ENCODE results near the gene RPS6KA4. TPM values are rescaled to one million over a fixed set of nuclear protein-coding genes. Genes with fewer than 3 reads are reported as not detected.
"Not testable (repeated sequence)": the region's sequence is repeated elsewhere in the genome, so short reads cannot be mapped to it uniquely, and the experiment has no call there.

The RPS6KA4 gene
- total and polyA plus RNA-seq, 4 experiments from 2014 or later: 6.7 to 38.7 (median 23.2) TPM

DNA sequence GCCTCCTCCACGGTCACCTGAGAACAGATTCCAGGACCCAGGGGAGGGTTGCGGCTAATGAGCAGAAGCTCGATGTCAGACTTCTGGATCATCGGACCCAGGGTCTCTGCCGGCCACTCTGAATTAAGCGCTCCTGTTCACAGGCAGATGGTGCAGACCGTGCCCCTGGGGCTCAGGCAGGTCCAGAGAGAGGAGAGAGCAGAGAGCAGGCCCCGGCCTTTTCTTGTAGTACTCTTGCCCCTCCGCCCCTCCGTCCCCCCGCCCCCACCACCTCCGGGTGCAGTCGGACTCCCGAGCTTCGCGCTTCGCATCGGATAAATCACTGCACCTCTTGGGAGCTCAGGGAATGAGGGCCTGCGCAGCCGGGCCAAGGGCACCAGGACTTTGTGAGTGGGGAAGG lies 50.3 kb downstream of the RPS6KA4 start:
- Histone ChIP-seq H3K9me3 (ENCODE audit: control insufficient read depth in 1 of 2, low read length in 2 of 2) (no peaks in the 10 kb centered on the region), H3K27me3 (ENCODE audit: insufficient read depth, low read length) (no peaks in the 10 kb centered on the region), H3K27ac (ENCODE audit: low read depth, low read length) (no peak overlapping the region), H3K4me1 (ENCODE audit: insufficient read depth, low read length) (no peaks in the 10 kb centered on the region), H3K36me3 (ENCODE audit: insufficient read depth, low read length) (no peaks in the 10 kb centered on the region), H3K4me3 (ENCODE audit: low read length in 2 of 2) (no peak overlapping the region)
- H3K27ac Mint-ChIP-seq: no peak overlapping the region
- POLR2A ChIA-PET (ENCODE audit: partially characterized antibody): no interaction called here
- H3K36me3 Mint-ChIP-seq: no peaks in the 10 kb centered on the region
- peaks cover 6 to 9% of the 10 kb centered on the region in 2 donors for H3K27me3 Mint-ChIP-seq
- DNase-seq: no peak
- H3K9me3 Mint-ChIP-seq: no peaks in the 10 kb centered on the region
- intact Hi-C loops (cut with micrococcal nuclease): no loop called here
- no peaks in the 10 kb centered on the region for H3K4me1 Mint-ChIP-seq
- CTCF ChIA-PET (ENCODE audit: partially characterized antibody): no interaction called here
- no peak overlapping the region for H3K4me3 Mint-ChIP-seq

DNA sequence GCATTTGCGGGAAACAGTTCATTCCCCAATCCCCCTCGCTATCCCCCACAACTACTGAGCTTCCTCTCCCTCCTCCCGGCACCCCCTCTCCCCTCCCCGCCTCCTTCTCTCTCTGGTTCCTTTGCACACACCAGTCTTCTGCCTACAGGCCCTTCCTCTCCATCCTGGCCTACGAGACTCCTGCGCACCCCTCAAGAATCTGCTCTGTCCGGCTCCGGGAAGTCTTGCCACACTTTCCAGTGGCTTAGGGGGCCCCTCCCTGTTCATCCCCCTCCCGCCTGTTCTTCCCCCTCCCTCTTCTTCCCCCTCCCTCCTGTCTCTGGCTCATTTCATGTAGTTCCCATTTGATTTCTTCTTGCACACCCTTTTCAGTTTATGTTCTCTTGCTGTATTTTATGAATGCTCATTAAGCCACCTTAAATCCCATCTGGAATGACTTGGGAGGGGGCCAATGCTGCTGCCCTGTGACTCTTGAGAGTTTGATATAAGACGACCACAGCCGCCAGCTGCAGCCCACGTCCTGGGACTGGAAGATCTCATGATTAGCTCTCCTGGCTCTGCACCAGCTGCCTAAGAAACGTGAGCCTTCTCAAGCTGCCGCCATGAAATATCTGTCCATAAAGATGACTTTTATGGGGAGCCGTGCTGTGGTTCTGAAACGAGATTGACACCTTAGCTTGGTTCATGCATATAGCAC lies 50.9 kb downstream of the RPS6KA4 start:
- no peaks in the 10 kb centered on the region for H3K9me3 Mint-ChIP-seq

DNA sequence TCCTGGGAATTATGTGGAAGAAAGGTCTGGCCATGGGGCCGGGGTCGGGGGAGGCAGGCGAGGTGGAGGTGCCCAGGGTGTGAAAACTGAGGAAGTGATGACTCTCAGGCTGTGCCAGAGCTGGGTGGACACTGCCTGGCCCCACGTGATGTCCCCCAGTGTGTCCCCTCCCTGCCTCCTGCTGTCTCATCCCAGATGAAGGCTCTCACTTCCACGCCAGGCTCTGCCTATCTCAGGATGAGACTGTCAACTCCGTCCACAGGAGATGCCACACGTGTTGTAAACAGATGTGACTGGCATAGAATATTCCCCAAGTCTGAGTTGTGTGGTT lies 51.4 kb downstream of the RPS6KA4 start:
- no peak overlapping the region for H3K4me3 Mint-ChIP-seq
- H3K36me3 Mint-ChIP-seq: no peaks in the 10 kb centered on the region
- intact Hi-C loops (cut with micrococcal nuclease): no loop called here
- H3K4me3 ChIP-seq (ENCODE audit: low read length in 2 of 2): no peak overlapping the region
- no peaks in the 10 kb centered on the region for H3K9me3 Mint-ChIP-seq
- no peak overlapping the region for H3K27ac ChIP-seq (ENCODE audit: low read depth, low read length)
- H3K4me1 ChIP-seq (ENCODE audit: insufficient read depth, low read length): no peaks in the 10 kb centered on the region
- POLR2A ChIA-PET (ENCODE audit: partially characterized antibody): no interaction called here
- CTCF ChIA-PET (ENCODE audit: partially characterized antibody): interaction anchor here (0.6 to 1.7 kb wide), 2 partner anchors 39 to 82 kb away, joined by 3 to 6 read pairs; no protein-coding TSS in a partner anchor
- H3K9me3 ChIP-seq (ENCODE audit: control insufficient read depth in 1 of 2, low read length in 2 of 2): no peaks in the 10 kb centered on the region
- no peaks in the 10 kb centered on the region for H3K27me3 ChIP-seq (ENCODE audit: insufficient read depth, low read length)
- no peak overlapping the region for H3K27ac Mint-ChIP-seq
- no peaks in the 10 kb centered on the region for H3K36me3 ChIP-seq (ENCODE audit: insufficient read depth, low read length)
- no peaks in the 10 kb centered on the region for H3K4me1 Mint-ChIP-seq
- DNase-seq: no peak
- H3K27me3 Mint-ChIP-seq: peaks cover 4 to 6% of the 10 kb centered on the region in 2 donors

More for the DNA sequence above, 50.9 kb downstream of the RPS6KA4 start:
- no peaks in the 10 kb centered on the region for H3K36me3 ChIP-seq (ENCODE audit: insufficient read depth, low read length)
- ChIA-PET CTCF (ENCODE audit: partially characterized antibody) (interaction anchor here (0.6 to 1.7 kb wide), 2 partner anchors 39 to 83 kb away, joined by 3 to 6 read pairs; no protein-coding TSS in a partner anchor), POLR2A (ENCODE audit: partially characterized antibody) (no interaction called here)
- no peak overlapping the region for H3K27ac ChIP-seq (ENCODE audit: low read depth, low read length)
- Mint-ChIP-seq H3K4me3 (no peak overlapping the region), H3K4me1 (no peaks in the 10 kb centered on the region), H3K27ac (no peak overlapping the region), H3K36me3 (no peaks in the 10 kb centered on the region), H3K27me3 (peaks cover 4 to 6% of the 10 kb centered on the region in 2 donors)
- no peaks in the 10 kb centered on the region for H3K27me3 ChIP-seq (ENCODE audit: insufficient read depth, low read length)
- intact Hi-C loops (cut with micrococcal nuclease): no loop called here
- no peaks in the 10 kb centered on the region for H3K4me1 ChIP-seq (ENCODE audit: insufficient read depth, low read length)
- DNase-seq: no peak
- H3K4me3 ChIP-seq (ENCODE audit: low read length in 2 of 2): no peak overlapping the region
- H3K9me3 ChIP-seq (ENCODE audit: control insufficient read depth in 1 of 2, low read length in 2 of 2): no peaks in the 10 kb centered on the region

DNA sequence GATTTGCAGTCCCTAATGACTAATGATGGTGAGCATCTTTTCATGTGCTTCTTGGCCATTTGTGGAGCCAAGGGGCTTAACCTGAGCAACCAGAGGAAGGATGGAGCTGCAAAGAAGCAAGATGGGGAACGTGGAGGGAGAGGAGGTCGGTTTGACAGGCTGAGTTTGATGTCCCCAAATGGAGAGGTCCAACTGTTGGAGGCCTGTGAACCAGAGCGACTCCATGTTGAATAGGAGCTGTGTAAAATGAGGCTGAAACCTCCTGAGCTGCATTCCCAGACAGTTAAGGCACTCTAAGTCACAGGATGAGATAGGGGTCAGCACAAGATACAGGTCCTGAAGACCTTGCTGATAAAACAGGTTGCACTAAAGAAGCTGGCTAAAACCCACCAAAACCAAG lies 54.5 kb downstream of the RPS6KA4 start:
- intact Hi-C loops (cut with micrococcal nuclease): no loop called here
- peak overlapping the region in 1 of 7 donors; percentile 67 for H3K27ac Mint-ChIP-seq
- no peak overlapping the region for H3K4me3 Mint-ChIP-seq
- Histone ChIP-seq H3K36me3 (ENCODE audit: insufficient read depth, low read length) (no peaks in the 10 kb centered on the region), H3K27me3 (ENCODE audit: insufficient read depth, low read length) (no peaks in the 10 kb centered on the region), H3K4me1 (ENCODE audit: insufficient read depth, low read length) (no peaks in the 10 kb centered on the region), H3K9me3 (ENCODE audit: control insufficient read depth in 1 of 2, low read length in 2 of 2) (no peaks in the 10 kb centered on the region), H3K4me3 (ENCODE audit: low read length in 2 of 2) (no peak overlapping the region), H3K27ac (ENCODE audit: low read depth, low read length) (no peak overlapping the region)
- POLR2A ChIA-PET (ENCODE audit: partially characterized antibody): no interaction called here
- H3K9me3 Mint-ChIP-seq: peaks cover 0 to 4% (median 0%) of the 10 kb centered on the region in 8 donors
- H3K27me3 Mint-ChIP-seq: peaks cover 2 to 4% of the 10 kb centered on the region in 2 donors
- no peaks in the 10 kb centered on the region for H3K36me3 Mint-ChIP-seq
- H3K4me1 Mint-ChIP-seq: peaks cover 0 to 1% (median 0%) of the 10 kb centered on the region in 4 donors
- CTCF ChIA-PET (ENCODE audit: partially characterized antibody): no interaction called here
- DNase-seq: no peak

DNA sequence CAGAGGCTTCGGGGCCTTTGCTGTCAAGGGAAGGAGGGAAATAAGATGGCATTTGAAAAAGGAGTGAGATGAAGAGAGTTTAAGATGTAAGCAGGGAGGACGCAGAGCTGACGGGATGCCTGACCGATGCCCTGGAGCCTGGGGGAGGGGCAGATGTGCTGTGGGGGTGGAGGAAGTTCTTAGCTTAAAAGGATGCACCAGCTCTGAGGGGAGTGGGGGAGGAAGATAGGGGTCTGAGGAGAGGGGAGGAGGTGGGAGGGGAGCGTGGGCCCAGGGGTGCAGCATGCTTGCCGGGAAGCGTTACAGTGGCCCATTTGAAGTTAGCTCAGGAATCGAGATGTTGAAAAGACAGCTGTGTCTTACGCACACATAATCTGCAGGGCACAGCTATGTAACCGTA lies 56.3 kb downstream of the RPS6KA4 start:
- Mint-ChIP-seq H3K27ac (no peak overlapping the region), H3K27me3 (peaks cover 0 to 5% of the 10 kb centered on the region in 2 donors), H3K4me1 (peaks cover 0 to 1% (median 0%) of the 10 kb centered on the region in 4 donors), H3K4me3 (no peak overlapping the region), H3K9me3 (peaks cover 0 to 5% (median 0%) of the 10 kb centered on the region in 8 donors), H3K36me3 (no peaks in the 10 kb centered on the region)
- Histone ChIP-seq H3K9me3 (ENCODE audit: control insufficient read depth in 1 of 2, low read length in 2 of 2) (no peaks in the 10 kb centered on the region), H3K27ac (ENCODE audit: low read depth, low read length) (no peak overlapping the region), H3K4me1 (ENCODE audit: insufficient read depth, low read length) (no peaks in the 10 kb centered on the region), H3K36me3 (ENCODE audit: insufficient read depth, low read length) (no peaks in the 10 kb centered on the region), H3K27me3 (ENCODE audit: insufficient read depth, low read length) (no peaks in the 10 kb centered on the region), H3K4me3 (ENCODE audit: low read length in 2 of 2) (no peak overlapping the region)
- DNase-seq: no peak
- intact Hi-C loops (cut with micrococcal nuclease): no loop called here
- ChIA-PET CTCF (ENCODE audit: partially characterized antibody) (no interaction called here), POLR2A (ENCODE audit: partially characterized antibody) (no interaction called here)

DNA sequence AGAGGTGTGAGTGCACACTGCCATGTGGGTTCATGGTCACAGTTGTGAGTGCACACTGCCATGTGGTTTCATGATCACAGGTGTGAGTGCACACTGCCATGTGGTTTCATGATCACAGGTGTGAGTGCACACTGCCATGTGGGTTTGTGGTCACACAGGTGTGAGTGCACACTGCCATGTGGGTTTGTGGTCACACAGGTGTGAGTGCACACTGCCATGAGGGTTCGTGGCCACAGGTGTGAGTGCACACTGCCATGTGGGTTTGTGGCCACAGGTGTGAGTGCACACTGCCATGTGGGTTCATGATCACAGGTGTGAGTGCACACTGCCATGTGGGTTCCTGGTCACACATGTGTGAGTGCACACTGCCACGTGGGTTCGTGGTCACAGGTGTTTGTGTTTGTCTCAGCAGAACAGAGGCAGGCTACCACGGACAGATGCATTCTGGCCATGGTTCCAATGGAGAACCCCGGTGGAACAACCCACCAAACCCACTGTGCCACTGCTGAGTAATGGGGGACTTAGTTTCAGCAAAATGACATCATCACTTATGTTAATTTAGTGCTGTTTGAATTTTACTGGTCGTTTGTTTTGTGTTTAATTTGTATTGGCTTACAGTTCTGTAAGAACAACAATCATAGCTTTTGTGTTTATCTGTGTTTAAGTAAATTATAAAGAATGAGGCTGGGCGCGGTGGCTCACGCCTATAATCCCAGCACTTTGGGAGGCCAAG lies 57.2 kb downstream of the RPS6KA4 start:
- intact Hi-C loops (cut with micrococcal nuclease): no loop called here
- Histone ChIP-seq H3K4me1 (ENCODE audit: insufficient read depth, low read length) (no peaks in the 10 kb centered on the region), H3K36me3 (ENCODE audit: insufficient read depth, low read length) (no peaks in the 10 kb centered on the region), H3K27ac (ENCODE audit: low read depth, low read length) (no peak overlapping the region), H3K4me3 (ENCODE audit: low read length in 2 of 2) (no peak overlapping the region), H3K27me3 (ENCODE audit: insufficient read depth, low read length) (no peaks in the 10 kb centered on the region), H3K9me3 (ENCODE audit: control insufficient read depth in 1 of 2, low read length in 2 of 2) (no peaks in the 10 kb centered on the region)
- H3K27me3 Mint-ChIP-seq: peaks cover 0 to 2% of the 10 kb centered on the region in 2 donors
- no peaks in the 10 kb centered on the region for H3K36me3 Mint-ChIP-seq
- no peak overlapping the region for H3K4me3 Mint-ChIP-seq
- peaks cover 0 to 5% (median 0%) of the 10 kb centered on the region in 8 donors for H3K9me3 Mint-ChIP-seq
- CTCF ChIA-PET (ENCODE audit: partially characterized antibody): no interaction called here
- H3K4me1 Mint-ChIP-seq: peaks cover 0 to 1% (median 0%) of the 10 kb centered on the region in 4 donors
- POLR2A ChIA-PET (ENCODE audit: partially characterized antibody): no interaction called here
- peak overlapping the region in 1 of 7 donors; percentile 29 for H3K27ac Mint-ChIP-seq
- no peak for DNase-seq

DNA sequence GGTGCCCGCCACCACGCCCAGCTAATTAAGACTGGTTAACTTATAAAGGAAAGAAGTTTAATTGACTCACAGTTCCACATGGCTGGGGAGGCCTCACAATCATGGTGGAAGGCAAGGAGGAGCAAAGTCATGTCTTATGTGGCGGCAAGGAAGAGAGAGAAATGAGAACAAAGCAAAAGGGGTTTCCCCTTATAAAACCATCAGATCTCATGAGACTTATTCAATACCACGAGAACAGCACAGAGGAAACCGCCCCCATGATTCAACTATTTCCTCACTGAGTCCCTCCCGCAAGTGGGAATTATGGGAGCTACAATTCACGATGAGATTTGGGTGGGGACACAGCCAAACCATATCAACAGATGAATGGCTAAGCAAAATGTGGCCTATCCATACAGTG lies 59.3 kb downstream of the RPS6KA4 start:
- H3K4me3 ChIP-seq (ENCODE audit: low read length in 2 of 2); H3K36me3 Mint-ChIP-seq; H3K27me3 ChIP-seq (ENCODE audit: insufficient read depth, low read length); DNase-seq; H3K4me1 ChIP-seq (ENCODE audit: insufficient read depth, low read length); H3K27ac ChIP-seq (ENCODE audit: low read depth, low read length); H3K27me3 Mint-ChIP-seq; POLR2A ChIA-PET (ENCODE audit: partially characterized antibody); H3K9me3 ChIP-seq (ENCODE audit: control insufficient read depth in 1 of 2, low read length in 2 of 2); H3K36me3 ChIP-seq (ENCODE audit: insufficient read depth, low read length); intact Hi-C loops (cut with micrococcal nuclease); H3K4me3 Mint-ChIP-seq; CTCF ChIA-PET (ENCODE audit: partially characterized antibody); H3K4me1 Mint-ChIP-seq: not testable (repeated sequence)
- H3K27ac Mint-ChIP-seq: peak overlapping the region in 1 of 7 donors; percentile 61
- peaks cover 0 to 20% (median 9%) of the 10 kb centered on the region in 8 donors for H3K9me3 Mint-ChIP-seq
